Measurements from ENCODE around the gene SSR2.
A peak's percentile ranks its signal among the peaks of the same experiment; 100 is the strongest.

Gene SSR2

GRCh38 chr1:155977690-155978324 lies 42.9 kb downstream of the SSR2 start:
- peaks cover 0 to 4% of the 10 kb centered on the region in 2 experiments; a peak in 2 of 3 replicates for H3K36me3 ChIP-seq (ENCODE audit: control insufficient read depth in 2 of 2, insufficient read depth in 1 of 2, low read length in 2 of 2)
- ChIA-PET POLR2A (interaction anchor here (0.6 to 4.4 kb wide), 16 partner anchors 10 to 309 kb away, joined by 3 to 28 read pairs (median 3); partner anchors contain the start of genes KHDC4, RXFP4 and SYT11), CTCF (interaction anchor here (0.6 to 4.7 kb wide), 13 partner anchors 9 to 527 kb away, joined by 3 to 45 read pairs (median 4); partner anchors contain the start of gene RXFP4)
- peak overlapping the region; percentile 91 for H3K4me3 ChIP-seq (ENCODE audit: low read depth, low read length)
- H3K27ac ChIP-seq (ENCODE audit: extremely low read depth, low read depth, low read length): peak overlapping the region; percentile 97
- no peaks in the 10 kb centered on the region for H3K9me3 ChIP-seq (ENCODE audit: control insufficient read depth, insufficient read depth, low read depth, low read length)
- H3K4me1 ChIP-seq (ENCODE audit: control insufficient read depth, insufficient read depth, low read length): peaks cover 36% of the 10 kb centered on the region
- TF ChIP-seq ZNF416 (tag by site-specific recombination; IDR thresholded peaks at IDR 0.05) (0 out of 2 replicates have a peak, but pooled peaks have one; percentile 31), ZNF600 (tag by site-specific recombination; IDR thresholded peaks at IDR 0.05) (peak; percentile 83), ZIC2 (tag by site-specific recombination; IDR thresholded peaks at IDR 0.05) (peak; percentile 22), ZNF660 (tag by site-specific recombination; IDR thresholded peaks at IDR 0.05) (peak; percentile 14; the same call in 1 of the 2 replicates), OVOL3 (tag by site-specific recombination; IDR thresholded peaks at IDR 0.05) (0 out of 2 replicates have a peak, but pooled peaks have one; percentile 4), ZNF214 (tag by site-specific recombination; IDR thresholded peaks at IDR 0.05; ENCODE audit: borderline replicate concordance) (no peak), ZFHX2 (tag by site-specific recombination; conservative IDR thresholded peaks at IDR 0.05) (peak; percentile 78), GLIS2 (tag by site-specific recombination; IDR thresholded peaks at IDR 0.05) (peak; percentile 96), ZSCAN23 (tag by site-specific recombination; IDR thresholded peaks at IDR 0.05) (no peak), ZNF776 (tag by site-specific recombination; IDR thresholded peaks at IDR 0.05; ENCODE audit: borderline replicate concordance) (no peak), MZF1 (tag by site-specific recombination; IDR thresholded peaks at IDR 0.05; ENCODE audit: borderline replicate concordance) (peak; percentile 91), ZNF2 (tag by site-specific recombination; IDR thresholded peaks at IDR 0.05) (0 out of 2 replicates have a peak, but pooled peaks have one; percentile 34), ZNF398 (tag by site-specific recombination; IDR thresholded peaks at IDR 0.05) (peak; percentile 92), CTCF (tag by site-specific recombination; IDR thresholded peaks at IDR 0.05) (no peak), KLF16 (tag by site-specific recombination; IDR thresholded peaks at IDR 0.05) (peak; percentile 9; the same call in 1 of the 2 replicates), KLF9 (tag by site-specific recombination; IDR thresholded peaks at IDR 0.05; ENCODE audit: low read depth) (peak; percentile 71), SCRT1 (tag by site-specific recombination; IDR thresholded peaks at IDR 0.05; ENCODE audit: borderline replicate concordance) (no peak), ZNF560 (tag by site-specific recombination; IDR thresholded peaks at IDR 0.05; ENCODE audit: borderline replicate concordance) (no peak), GLI4 (tag by site-specific recombination; IDR thresholded peaks at IDR 0.05) (no peak), ZNF791 (tag by site-specific recombination; IDR thresholded peaks at IDR 0.05) (no peak)
- TF ChIP-seq, protein P1, sequence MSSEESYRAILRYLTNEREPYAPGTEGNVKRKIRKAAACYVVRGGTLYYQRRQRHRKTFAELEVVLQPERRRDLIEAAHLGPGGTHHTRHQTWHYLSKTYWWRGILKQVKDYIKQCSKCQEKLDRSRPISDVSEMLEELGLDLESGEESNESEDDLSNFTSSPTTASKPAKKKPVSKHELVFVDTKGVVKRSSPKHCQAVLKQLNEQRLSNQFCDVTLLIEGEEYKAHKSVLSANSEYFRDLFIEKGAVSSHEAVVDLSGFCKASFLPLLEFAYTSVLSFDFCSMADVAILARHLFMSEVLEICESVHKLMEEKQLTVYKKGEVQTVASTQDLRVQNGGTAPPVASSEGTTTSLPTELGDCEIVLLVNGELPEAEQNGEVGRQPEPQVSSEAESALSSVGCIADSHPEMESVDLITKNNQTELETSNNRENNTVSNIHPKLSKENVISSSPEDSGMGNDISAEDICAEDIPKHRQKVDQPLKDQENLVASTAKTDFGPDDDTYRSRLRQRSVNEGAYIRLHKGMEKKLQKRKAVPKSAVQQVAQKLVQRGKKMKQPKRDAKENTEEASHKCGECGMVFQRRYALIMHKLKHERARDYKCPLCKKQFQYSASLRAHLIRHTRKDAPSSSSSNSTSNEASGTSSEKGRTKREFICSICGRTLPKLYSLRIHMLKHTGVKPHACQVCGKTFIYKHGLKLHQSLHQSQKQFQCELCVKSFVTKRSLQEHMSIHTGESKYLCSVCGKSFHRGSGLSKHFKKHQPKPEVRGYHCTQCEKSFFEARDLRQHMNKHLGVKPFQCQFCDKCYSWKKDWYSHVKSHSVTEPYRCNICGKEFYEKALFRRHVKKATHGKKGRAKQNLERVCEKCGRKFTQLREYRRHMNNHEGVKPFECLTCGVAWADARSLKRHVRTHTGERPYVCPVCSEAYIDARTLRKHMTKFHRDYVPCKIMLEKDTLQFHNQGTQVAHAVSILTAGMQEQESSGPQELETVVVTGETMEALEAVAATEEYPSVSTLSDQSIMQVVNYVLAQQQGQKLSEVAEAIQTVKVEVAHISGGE (tag by site-specific recombination; conservative IDR thresholded peaks at IDR 0.05; ENCODE audit: low read depth): no peak
- TF ChIP-seq, protein P2, sequence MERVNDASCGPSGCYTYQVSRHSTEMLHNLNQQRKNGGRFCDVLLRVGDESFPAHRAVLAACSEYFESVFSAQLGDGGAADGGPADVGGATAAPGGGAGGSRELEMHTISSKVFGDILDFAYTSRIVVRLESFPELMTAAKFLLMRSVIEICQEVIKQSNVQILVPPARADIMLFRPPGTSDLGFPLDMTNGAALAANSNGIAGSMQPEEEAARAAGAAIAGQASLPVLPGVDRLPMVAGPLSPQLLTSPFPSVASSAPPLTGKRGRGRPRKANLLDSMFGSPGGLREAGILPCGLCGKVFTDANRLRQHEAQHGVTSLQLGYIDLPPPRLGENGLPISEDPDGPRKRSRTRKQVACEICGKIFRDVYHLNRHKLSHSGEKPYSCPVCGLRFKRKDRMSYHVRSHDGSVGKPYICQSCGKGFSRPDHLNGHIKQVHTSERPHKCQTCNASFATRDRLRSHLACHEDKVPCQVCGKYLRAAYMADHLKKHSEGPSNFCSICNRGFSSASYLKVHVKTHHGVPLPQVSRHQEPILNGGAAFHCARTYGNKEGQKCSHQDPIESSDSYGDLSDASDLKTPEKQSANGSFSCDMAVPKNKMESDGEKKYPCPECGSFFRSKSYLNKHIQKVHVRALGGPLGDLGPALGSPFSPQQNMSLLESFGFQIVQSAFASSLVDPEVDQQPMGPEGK (tag by site-specific recombination; IDR thresholded peaks at IDR 0.05): peak; percentile 85
- TF ChIP-seq, protein P3, sequence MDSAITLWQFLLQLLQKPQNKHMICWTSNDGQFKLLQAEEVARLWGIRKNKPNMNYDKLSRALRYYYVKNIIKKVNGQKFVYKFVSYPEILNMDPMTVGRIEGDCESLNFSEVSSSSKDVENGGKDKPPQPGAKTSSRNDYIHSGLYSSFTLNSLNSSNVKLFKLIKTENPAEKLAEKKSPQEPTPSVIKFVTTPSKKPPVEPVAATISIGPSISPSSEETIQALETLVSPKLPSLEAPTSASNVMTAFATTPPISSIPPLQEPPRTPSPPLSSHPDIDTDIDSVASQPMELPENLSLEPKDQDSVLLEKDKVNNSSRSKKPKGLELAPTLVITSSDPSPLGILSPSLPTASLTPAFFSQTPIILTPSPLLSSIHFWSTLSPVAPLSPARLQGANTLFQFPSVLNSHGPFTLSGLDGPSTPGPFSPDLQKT (IDR thresholded peaks at IDR 0.05; ENCODE audit: borderline replicate concordance, low read depth, low read length): no peak

All from HEK293 (cell line).